ENCODE data around the gene CYFIP1. TPM values are rescaled to one million over a fixed set of nuclear protein-coding genes. Genes with fewer than 3 reads are reported as not detected.

Gene CYFIP1
- total RNA-seq, 1 donor from 2014 or later = 16.4 TPM

DNA sequence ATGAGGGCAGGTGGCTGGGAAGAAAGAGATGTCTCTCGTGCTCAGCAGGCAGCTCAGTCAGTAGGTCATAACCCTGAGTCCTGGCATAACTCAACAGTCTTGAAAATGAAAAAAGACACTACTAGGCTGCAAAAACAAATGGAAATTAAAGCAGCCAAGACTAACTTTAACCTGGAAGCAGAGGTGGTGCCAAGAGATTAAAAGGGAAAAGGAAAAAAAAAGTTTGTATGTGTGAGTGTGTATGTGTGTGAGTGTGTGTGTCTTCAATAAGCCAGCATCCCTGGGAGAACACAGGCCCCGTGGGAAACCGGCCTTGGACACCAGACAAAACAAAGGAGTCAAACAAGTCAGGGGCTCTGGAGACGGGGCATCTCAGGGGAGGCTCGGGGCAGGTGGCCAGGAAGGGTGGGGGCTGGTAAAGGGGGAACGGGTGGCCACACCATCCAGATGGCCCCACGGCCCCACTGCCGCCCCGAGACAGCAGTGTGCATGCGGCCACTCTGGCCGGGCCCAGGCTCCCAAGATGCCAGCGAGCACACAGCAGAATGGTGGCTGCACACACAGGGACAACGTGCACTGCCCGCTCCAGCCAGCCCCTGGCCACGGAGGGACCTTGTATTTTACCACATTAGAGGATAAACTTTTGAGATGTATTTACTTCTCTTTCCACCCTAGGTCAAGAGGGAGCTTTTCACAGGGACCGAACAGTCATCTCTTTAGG, 23.8 kb downstream of the CYFIP1 start:
- ATAC-seq (ENCODE audit: low read depth) = no peak
- POLR2A ChIA-PET = no interaction called here
- H3K36me3 Mint-ChIP-seq (ENCODE audit: low read depth) = no peaks in the 10 kb centered on the region
- TF ChIP-seq CTCF (IDR thresholded peaks at IDR 0.05) = no peak
- peaks cover 2% of the 10 kb centered on the region for H3K27me3 Mint-ChIP-seq
- H3K4me3 Mint-ChIP-seq = no peak overlapping the region
- DNase-seq = no peak
- CTCF ChIA-PET = no interaction called here
- peaks cover 16% of the 10 kb centered on the region for H3K4me1 Mint-ChIP-seq
- intact Hi-C loops (cut with micrococcal nuclease) = no loop called here
- H3K9me3 Mint-ChIP-seq = no peaks in the 10 kb centered on the region
- H3K27ac Mint-ChIP-seq = no peak overlapping the region

GRCh38 chr15:22955544-22956119, 24.5 kb downstream of the CYFIP1 start:
- Mint-ChIP-seq H3K4me1 (peaks cover 16% of the 10 kb centered on the region), H3K27me3 (peaks cover 2% of the 10 kb centered on the region), H3K27ac (no peak overlapping the region), H3K36me3 (ENCODE audit: low read depth) (no peaks in the 10 kb centered on the region), H3K9me3 (no peaks in the 10 kb centered on the region), H3K4me3 (no peak overlapping the region)
- CTCF ChIA-PET = no interaction called here
- POLR2A ChIA-PET = no interaction called here
- no peak for DNase-seq
- intact Hi-C loops (cut with micrococcal nuclease) = no loop called here
- ATAC-seq (ENCODE audit: low read depth) = no peak
- TF ChIP-seq CTCF (IDR thresholded peaks at IDR 0.05) = no peak

DNA sequence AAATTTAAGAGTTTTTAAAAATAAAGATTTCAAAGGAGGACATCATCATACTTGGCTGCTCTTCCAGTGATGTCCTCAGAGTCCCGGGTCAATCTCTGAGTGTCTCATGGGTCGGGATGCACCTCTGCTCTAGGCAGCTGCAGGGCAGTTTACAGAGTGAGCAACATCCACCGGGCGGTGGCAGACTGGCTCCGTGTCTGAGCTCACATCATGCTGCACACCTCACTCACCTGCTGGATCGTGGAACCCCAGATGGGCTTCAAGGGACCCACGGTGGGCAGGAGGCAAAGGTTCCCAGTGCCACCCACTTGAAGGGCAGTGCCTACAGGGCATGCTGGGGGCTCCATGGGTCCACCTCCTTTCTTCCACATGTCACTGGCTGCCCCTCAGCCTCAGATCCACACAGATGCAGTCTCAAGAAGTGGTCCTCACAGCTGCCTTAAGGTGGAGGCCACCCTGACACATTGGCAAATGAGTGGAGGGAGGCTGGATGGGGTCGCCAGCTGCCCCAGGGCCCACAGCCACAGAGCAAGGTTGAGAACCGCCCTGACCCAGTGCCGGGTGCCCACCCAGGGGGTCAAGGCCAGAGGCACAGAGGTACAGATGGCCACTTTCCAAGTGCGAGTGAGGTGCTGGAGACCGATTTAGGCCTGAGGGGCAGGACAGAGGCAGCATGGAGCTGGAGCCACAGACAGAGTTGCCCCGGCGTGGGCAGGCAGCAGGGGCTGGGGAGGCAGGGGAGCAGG, 25.2 kb downstream of the CYFIP1 start:
- Mint-ChIP-seq H3K27me3 (peaks cover 2% of the 10 kb centered on the region), H3K36me3 (ENCODE audit: low read depth) (no peaks in the 10 kb centered on the region), H3K9me3 (no peaks in the 10 kb centered on the region), H3K4me1 (peaks cover 13% of the 10 kb centered on the region), H3K27ac (no peak overlapping the region), H3K4me3 (no peak overlapping the region)
- TF ChIP-seq CTCF (IDR thresholded peaks at IDR 0.05) = no peak
- DNase-seq = no peak
- intact Hi-C loops (cut with micrococcal nuclease) = no loop called here
- ATAC-seq (ENCODE audit: low read depth) = no peak
- ChIA-PET CTCF (no interaction called here), POLR2A (no interaction called here)

DNA sequence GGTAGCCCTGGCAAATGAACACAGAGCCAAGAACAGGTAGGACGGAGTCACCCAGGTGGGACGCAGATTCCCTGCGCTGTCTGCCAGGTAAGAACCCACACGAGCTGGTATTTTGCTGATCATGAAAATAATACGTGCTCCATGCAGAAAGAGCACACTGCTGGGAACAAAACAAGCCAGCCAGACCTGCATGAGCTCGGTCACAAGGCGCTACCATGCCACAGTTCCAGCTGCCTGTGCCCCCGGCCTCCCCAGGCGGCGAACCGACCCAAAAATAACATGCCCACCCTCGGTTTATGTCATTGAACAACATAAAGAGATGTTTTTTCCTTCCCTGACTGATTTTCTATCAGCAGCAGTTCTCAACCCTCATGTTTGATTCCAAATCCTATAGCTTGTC, 25.8 kb downstream of the CYFIP1 start:
- TF ChIP-seq CTCF (IDR thresholded peaks at IDR 0.05) = no peak
- no peak overlapping the region for H3K27ac Mint-ChIP-seq
- no peak overlapping the region for H3K4me3 Mint-ChIP-seq
- ATAC-seq (ENCODE audit: low read depth) = no peak
- no peaks in the 10 kb centered on the region for H3K27me3 Mint-ChIP-seq
- ChIA-PET POLR2A (no interaction called here), CTCF (no interaction called here)
- H3K36me3 Mint-ChIP-seq (ENCODE audit: low read depth) = no peaks in the 10 kb centered on the region
- DNase-seq = no peak
- intact Hi-C loops (cut with micrococcal nuclease) = no loop called here
- no peaks in the 10 kb centered on the region for H3K9me3 Mint-ChIP-seq
- peaks cover 8% of the 10 kb centered on the region for H3K4me1 Mint-ChIP-seq
